WERI-Rb-1 (cell line): ENCODE measurements around the gene GMDS.

Source experiments
- DNase-seq: peaks from one replicate; pipeline ENCODE4 v3.0.0-alpha.2; 2020
- H3K27ac ChIP-seq: fragments of 250-450 bp; sonication (Bioruptor Pico); 2 replicates; pipeline ENCODE4 v1.5.1; 2020; ENCODE audit warnings: mild to moderate bottlenecking, moderate library complexity
- H3K27me3 ChIP-seq: fragments of 250-450 bp; sonication (Bioruptor Pico); 2 replicates; pipeline ENCODE4 v1.5.1; 2021; ENCODE audit warnings: mild to moderate bottlenecking, low read depth, moderate library complexity; ENCODE audit not compliant: insufficient read depth, severe bottlenecking
- H3K36me3 ChIP-seq: fragments of 250-450 bp; sonication (Bioruptor Pico); 2 replicates; pipeline ENCODE4 v1.5.1; 2020; ENCODE audit warnings: mild to moderate bottlenecking, moderate library complexity
- H3K4me3 ChIP-seq: 2 replicates; pipeline ENCODE4 v1.5.1; 2011; ENCODE audit warnings: low read depth, mild to moderate bottlenecking, control low read depth, low read length
- H3K9me3 ChIP-seq: fragments of 250-450 bp; sonication (Bioruptor Pico); 2 replicates; pipeline ENCODE4 v1.5.1; 2021; ENCODE audit warnings: mild to moderate bottlenecking, moderate library complexity; ENCODE audit not compliant: severe bottlenecking
- CTCF ChIP-seq: IDR thresholded peaks from 2 replicates; pipeline ENCODE4 v1.5.1; 2011; ENCODE audit warnings: low read depth, mild to moderate bottlenecking, control low read depth, inconsistent platforms, low read length

GMDS gene

GRCh38 chr6:1986454-1987243, 258.8 kb downstream of the GMDS start:
- Histone ChIP-seq H3K27ac (no peak overlapping the region), H3K4me3 (no peak overlapping the region), H3K9me3 (peaks cover 3% of the 10 kb centered on the region), H3K27me3 (no peaks in the 10 kb centered on the region), H3K36me3 (no peaks in the 10 kb centered on the region)
- no peak for DNase-seq
- TF ChIP-seq CTCF = no peak

- no peak overlapping the region for H3K4me3 ChIP-seq
These were observed 260.9 kb downstream of the GMDS start for GRCh38 chr6:1984346-1984994.

GRCh38 chr6:1983850-1984249, 261.6 kb downstream of the GMDS start:
- Histone ChIP-seq H3K27ac (no peak overlapping the region), H3K36me3 (no peaks in the 10 kb centered on the region), H3K9me3 (peaks cover 3% of the 10 kb centered on the region), H3K4me3 (no peak overlapping the region), H3K27me3 (no peaks in the 10 kb centered on the region)
- no peak for TF ChIP-seq CTCF
- no peak for DNase-seq

More at GRCh38 chr6:1984346-1984994, 260.9 kb downstream of the GMDS start:
- Histone ChIP-seq H3K9me3 (peaks cover 3% of the 10 kb centered on the region), H3K27me3 (no peaks in the 10 kb centered on the region), H3K36me3 (no peaks in the 10 kb centered on the region), H3K27ac (no peak overlapping the region)
- DNase-seq = no peak
- TF ChIP-seq CTCF = no peak

- no peaks in the 10 kb centered on the region for H3K36me3 ChIP-seq
These were observed 272.4 kb downstream of the GMDS start for GRCh38 chr6:1972962-1973361.

GRCh38 chr6:1971612-1972011, 273.8 kb downstream of the GMDS start:
- no peak overlapping the region for H3K4me3 ChIP-seq
- no peaks in the 10 kb centered on the region for H3K27me3 ChIP-seq
- H3K36me3 ChIP-seq = no peaks in the 10 kb centered on the region
- no peaks in the 10 kb centered on the region for H3K9me3 ChIP-seq
- no peak overlapping the region for H3K27ac ChIP-seq
- no peak for TF ChIP-seq CTCF
- no peak for DNase-seq

More at GRCh38 chr6:1972962-1973361, 272.4 kb downstream of the GMDS start:
- DNase-seq = no peak
- Histone ChIP-seq H3K9me3 (no peaks in the 10 kb centered on the region), H3K27ac (no peak overlapping the region), H3K27me3 (no peaks in the 10 kb centered on the region), H3K4me3 (no peak overlapping the region)
- TF ChIP-seq CTCF = no peak
